HG03097 (cell line): ENCODE results near the gene FREM3.

Experiments
- ATAC-seq: cut with Tn5 transposase; IDR thresholded peaks from one replicate; pipeline ENCODE4 v1.9.1; 2021; ENCODE audit not compliant: unreplicated experiment, low FRiP score

Gene FREM3

GRCh38 chr4:143668930-143669552, 31.4 kb downstream of the FREM3 start:
- ATAC-seq, result peak; percentile 94

- no peak for ATAC-seq
Observed at GRCh38 chr4:143667461-143667860, 33.0 kb downstream of the FREM3 start.

GRCh38 chr4:143658336-143658735, 42.1 kb downstream of the FREM3 start:
- no peak for ATAC-seq

DNA sequence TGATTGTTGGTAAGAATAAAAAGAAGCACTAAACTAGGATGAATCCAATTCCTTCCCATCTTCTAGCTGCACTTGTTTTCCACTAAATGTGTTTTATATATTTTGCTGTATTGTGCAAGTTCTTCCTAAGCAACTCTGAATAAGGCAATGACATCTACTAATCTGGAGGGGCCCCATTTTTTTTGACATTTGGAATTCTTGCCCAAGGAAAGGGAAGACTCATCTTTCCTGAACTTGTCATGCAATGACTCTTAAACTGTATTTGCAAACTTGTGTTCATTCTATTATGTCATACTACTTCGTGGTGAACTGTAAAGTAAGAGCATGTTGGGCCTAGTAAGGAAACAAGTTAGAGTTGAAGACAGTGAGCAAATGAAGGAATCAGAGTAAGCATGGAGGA, 45.9 kb downstream of the FREM3 start:
- ATAC-seq, result no peak

DNA sequence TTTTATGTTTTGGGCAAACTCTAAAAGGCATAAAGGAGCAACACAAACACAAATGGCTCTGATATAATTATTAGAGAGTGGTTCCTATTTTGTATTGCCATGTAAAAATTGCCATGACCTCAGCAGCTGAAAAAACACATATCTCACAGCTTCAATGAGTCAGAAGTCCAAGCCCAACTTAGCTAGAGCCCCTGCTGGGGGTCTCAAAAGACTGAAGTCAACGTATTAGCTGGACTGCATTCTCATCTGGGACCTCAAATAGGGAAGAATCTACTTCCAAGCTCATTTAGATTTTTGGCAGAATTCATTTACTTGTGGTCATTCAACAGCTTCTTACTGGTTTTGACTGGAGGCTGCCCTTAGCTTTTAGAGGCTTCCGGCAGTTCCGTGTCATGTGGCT, 47.4 kb downstream of the FREM3 start:
- ATAC-seq, result no peak

DNA sequence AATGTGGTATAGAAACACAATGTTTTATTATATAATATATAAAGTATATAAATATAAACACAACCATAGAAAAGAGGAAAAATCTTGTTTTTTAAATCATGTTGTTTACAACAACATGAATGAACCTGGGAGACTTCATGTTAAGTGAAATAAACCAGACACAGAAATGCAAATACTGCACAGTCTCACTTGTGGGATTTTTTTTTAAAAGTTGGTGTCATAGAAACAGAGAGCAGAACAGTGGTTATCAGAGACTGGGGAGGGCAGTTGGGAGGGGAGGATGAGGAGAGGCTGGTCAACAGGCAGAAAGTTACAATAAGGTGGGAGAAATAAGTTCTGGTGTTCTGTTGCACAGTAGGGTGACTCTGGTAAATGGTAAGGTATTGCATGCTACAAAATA, 57.1 kb downstream of the FREM3 start:
- ATAC-seq, result no peak

DNA sequence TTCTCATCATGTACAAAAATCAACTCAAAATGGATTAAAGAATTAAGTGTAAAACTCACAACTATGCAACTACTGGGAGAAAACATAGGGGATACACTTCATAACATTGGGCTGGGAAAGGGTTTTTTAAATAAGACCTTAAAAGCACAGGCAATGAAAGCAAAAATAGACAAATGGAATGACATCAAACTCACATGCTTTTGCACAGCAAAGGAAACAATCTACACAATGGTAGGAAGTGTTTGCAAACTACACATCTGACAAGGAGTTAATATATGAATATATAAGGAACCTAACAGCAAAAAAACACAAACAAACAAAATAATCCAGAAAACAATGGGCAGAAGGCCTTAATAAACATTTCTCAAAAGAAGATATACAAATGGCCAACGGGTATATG, 57.9 kb downstream of the FREM3 start:
- no peak for ATAC-seq

GRCh38 chr4:143641361-143641760, 59.1 kb downstream of the FREM3 start:
- no peak for ATAC-seq

GRCh38 chr4:143634763-143635162, 65.7 kb downstream of the FREM3 start:
- no peak for ATAC-seq

DNA sequence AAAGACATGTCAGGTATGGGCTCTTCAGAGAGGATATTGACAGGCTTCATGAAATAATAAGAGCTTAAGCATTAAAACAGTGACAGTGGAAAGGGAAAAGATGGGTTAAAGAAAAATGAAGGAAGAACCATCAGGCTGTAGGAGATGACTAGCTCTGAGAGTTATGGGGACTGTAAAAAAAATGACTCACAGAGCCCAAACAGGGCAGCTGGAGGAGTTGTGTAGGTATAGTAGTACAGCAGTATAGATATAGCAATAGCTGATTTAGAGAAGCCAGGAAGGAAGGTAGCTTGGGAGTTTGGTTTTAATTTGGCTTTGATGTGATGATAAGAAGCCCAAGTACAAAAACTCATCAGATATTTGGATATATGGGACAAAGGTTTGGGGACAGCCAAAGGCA, 66.6 kb downstream of the FREM3 start:
- ATAC-seq, result no peak

GRCh38 chr4:143626134-143626911, 74.2 kb downstream of the FREM3 start:
- no peak for ATAC-seq

- no peak for ATAC-seq
Observed at GRCh38 chr4:143625632-143626031, 74.8 kb downstream of the FREM3 start.

- no peak for ATAC-seq
Observed at GRCh38 chr4:143623896-143624295, 76.6 kb downstream of the FREM3 start.

GRCh38 chr4:143618811-143619210, 81.7 kb downstream of the FREM3 start:
- ATAC-seq, result no peak

- ATAC-seq, result no peak
Observed at GRCh38 chr4:143617994-143618679, 82.3 kb downstream of the FREM3 start.

DNA sequence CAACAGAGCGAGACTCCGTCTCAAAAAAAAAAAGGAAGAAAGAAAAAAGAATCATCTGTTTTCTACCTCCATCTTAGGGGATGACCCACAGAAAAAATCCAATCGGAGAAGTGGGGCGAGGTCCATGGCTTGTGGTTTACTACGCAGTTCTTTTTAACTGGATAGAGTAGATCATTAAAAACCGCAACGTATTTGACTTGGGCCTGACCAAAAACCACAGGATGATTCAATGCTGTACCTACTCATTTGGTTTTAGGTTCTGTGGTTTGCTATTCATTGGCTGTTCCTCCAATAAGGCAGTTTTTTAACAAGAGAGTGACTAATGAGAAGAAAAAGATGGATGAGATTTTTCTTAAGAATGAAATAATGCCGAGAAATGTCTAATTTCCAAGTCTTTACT, 83.7 kb downstream of the FREM3 start:
- ATAC-seq, result peak; percentile 92

DNA sequence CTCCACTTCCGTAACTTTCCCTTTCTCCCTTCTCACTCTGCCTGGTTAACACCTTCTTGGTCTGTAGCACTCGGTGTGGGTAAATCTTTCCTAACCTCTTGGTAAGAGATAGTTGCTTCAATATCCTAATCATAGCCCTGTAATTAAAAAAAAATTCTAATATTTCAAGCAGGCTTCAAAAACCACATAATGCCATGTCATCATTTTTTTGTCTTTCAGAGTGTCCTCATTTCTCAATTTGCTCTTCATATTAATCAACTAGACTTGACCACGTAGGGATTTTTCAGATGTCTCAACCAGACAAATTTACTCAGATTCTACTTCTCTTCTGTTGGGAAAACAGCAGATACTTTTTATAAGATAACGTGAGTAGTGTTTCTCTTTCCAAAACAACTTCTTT, 91.0 kb downstream of the FREM3 start:
- ATAC-seq, result no peak

DNA sequence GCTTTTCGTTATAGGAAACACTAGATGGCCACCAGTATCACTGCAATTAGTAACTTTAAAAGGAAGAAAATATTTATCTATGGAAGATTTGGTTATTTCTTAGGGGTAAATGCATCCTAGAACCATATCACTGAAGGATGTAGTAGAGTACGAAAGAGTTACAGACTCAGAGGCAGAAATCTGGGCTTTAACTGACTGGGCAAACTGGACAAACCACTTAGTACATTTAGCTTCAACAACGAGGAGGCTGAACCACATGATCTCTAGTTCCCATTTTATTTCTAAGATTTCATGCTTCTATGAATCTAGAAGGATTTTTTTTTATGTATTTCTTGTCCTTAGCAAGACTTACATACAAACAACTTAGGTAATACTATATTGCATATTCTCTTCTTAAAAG, 94.0 kb downstream of the FREM3 start:
- ATAC-seq, result no peak

- ATAC-seq, result no peak
Observed at GRCh38 chr4:143599827-143600226, 100.6 kb downstream of the FREM3 start.

DNA sequence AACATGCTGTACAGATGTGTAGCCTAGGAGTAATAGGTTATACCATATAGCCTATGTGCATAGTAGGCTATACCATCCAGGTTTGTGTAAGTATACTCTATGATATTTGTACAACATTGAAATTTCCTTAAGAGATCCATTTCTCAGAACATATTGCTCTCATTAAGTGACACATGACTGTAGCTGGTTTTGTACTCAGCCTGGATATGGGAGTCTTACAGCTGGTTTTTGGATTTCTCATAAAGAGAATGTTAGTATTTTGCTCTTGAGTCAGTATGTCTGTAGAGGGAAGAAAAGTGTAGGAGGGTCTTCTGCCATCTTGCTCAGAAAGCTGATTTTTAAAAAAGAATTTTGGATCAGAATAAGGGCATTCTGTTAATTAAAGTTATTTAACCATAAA, 101.7 kb downstream of the FREM3 start:
- no peak for ATAC-seq

- no peak for ATAC-seq
Observed at GRCh38 chr4:143597276-143597675, 103.2 kb downstream of the FREM3 start.

- no peak for ATAC-seq
Observed at GRCh38 chr4:143587703-143588102, 112.8 kb downstream of the FREM3 start.
